HEK293T (cell line): Measurements from ENCODE around the gene CEP68.

Experiments used
- ARNT ChIP-seq: fragments of 450-650 bp; IDR thresholded peaks from 2 replicates; pipeline ENCODE4 v1.6.1; 2017; ENCODE audit warnings: mild to moderate bottlenecking
- BHLHE40 ChIP-seq: fragments of 450-650 bp; IDR thresholded peaks from 2 replicates; pipeline ENCODE4 v1.6.1; 2016; ENCODE audit warnings: mild to moderate bottlenecking, moderate library complexity, borderline replicate concordance
- CTBP1 ChIP-seq: fragments of 450-650 bp; IDR thresholded peaks from 2 replicates; pipeline ENCODE4 v1.6.1; 2016; ENCODE audit warnings: borderline replicate concordance
- FOXA1 ChIP-seq: fragments of 450-650 bp; IDR thresholded peaks from 2 replicates; pipeline ENCODE4 v1.6.1; 2016; ENCODE audit warnings: mild to moderate bottlenecking
- FOXK2 ChIP-seq: fragments of 450-650 bp; IDR thresholded peaks from 2 replicates; pipeline ENCODE4 v1.6.1; 2016; ENCODE audit warnings: mild to moderate bottlenecking
- FOXM1 ChIP-seq: fragments of 450-650 bp; IDR thresholded peaks from 2 replicates; pipeline ENCODE4 v1.6.1; 2017; ENCODE audit warnings: mild to moderate bottlenecking, borderline replicate concordance
- L3MBTL2 ChIP-seq: fragments of 450-650 bp; conservative IDR thresholded peaks from 2 replicates; pipeline ENCODE4 v1.6.1; 2016; ENCODE audit warnings: mild to moderate bottlenecking
- LEF1 ChIP-seq: fragments of 450-650 bp; IDR thresholded peaks from 2 replicates; pipeline ENCODE4 v1.6.1; 2017; ENCODE audit warnings: mild to moderate bottlenecking, borderline replicate concordance
- NFRKB ChIP-seq: fragments of 450-650 bp; IDR thresholded peaks from 2 replicates; pipeline ENCODE4 v1.6.1; 2016; ENCODE audit warnings: mild to moderate bottlenecking, moderate library complexity
- SP1 ChIP-seq: fragments of 450-650 bp; IDR thresholded peaks from 2 replicates; pipeline ENCODE4 v1.6.1; 2017
- SUZ12 ChIP-seq: fragments of 450-650 bp; IDR thresholded peaks from 2 replicates; pipeline ENCODE4 v1.6.1; 2016; ENCODE audit warnings: mild to moderate bottlenecking
- TARDBP ChIP-seq: fragments of 450-650 bp; IDR thresholded peaks from 2 replicates; pipeline ENCODE4 v1.6.1; 2016

GRCh38 chr2:65033178-65033577 is 23.0 kb upstream of the CEP68 start:
- TF ChIP-seq SP1 (no peak), NFRKB (no peak), FOXA1 (no peak), TARDBP (no peak), ARNT (no peak), LEF1 (no peak), L3MBTL2 (no peak), SUZ12 (no peak), CTBP1 (no peak), FOXK2 (no peak), BHLHE40 (no peak), FOXM1 (no peak)
